Small intestine (tissue), 4 donors: ENCODE results near the gene ATL1. TPM values are rescaled to one million over a fixed set of nuclear protein-coding genes. Genes with fewer than 3 reads are reported as not detected.

Experiments
- polyA plus RNA-seq, 4 donors: library from polyadenylated mRNA; stranded (reverse) in 3 of 4; unstranded in 1 of 4; fragments of 200-250 nt in 3 of 4; fragments of 120-200 nt in 1 of 4; gene quantifications; one replicate each; pipeline versions ENCODE4 v1.2.1 to v1.2.3, GENCODE V29; 2013
- donor health status: healthy with polysubstance abuse.
- donor health status: Bipolar disorder and iron deficiency.
- donor health status: healthy.

The ATL1 gene
- polyA plus RNA-seq, 4 donors, result 2.4 to 7.8 (median 6.4) TPM

Other genes starting within 250 kb of the ATL1 start
- 1 to 10 TPM; 1.1 to 8.4 (median 4.8) TPM for gene L2HGDH, start 247.9 kb upstream of the ATL1 start, polyA plus RNA-seq
- gene DMAC2L, start 247.8 kb upstream of the ATL1 start, polyA plus RNA-seq, result 10 to 100 TPM; 13.6 to 27.0 (median 17.8) TPM
- gene CDKL1, start 163.3 kb upstream of the ATL1 start, polyA plus RNA-seq, result 1 to 10 TPM; 4.7 to 8.1 (median 6.0) TPM
- gene MAP4K5, start 27.6 kb upstream of the ATL1 start, polyA plus RNA-seq, result 10 to 100 TPM; 11.1 to 28.9 (median 15.0) TPM
- gene SAV1, start 108.2 kb downstream of the ATL1 start, polyA plus RNA-seq, result 10 to 100 TPM; 15.0 to 17.6 (median 15.3) TPM